Measurements from ENCODE around the gene MRPL40.
A peak's percentile ranks its signal among the peaks of the same experiment; 100 is the strongest.

MRPL40 gene

DNA sequence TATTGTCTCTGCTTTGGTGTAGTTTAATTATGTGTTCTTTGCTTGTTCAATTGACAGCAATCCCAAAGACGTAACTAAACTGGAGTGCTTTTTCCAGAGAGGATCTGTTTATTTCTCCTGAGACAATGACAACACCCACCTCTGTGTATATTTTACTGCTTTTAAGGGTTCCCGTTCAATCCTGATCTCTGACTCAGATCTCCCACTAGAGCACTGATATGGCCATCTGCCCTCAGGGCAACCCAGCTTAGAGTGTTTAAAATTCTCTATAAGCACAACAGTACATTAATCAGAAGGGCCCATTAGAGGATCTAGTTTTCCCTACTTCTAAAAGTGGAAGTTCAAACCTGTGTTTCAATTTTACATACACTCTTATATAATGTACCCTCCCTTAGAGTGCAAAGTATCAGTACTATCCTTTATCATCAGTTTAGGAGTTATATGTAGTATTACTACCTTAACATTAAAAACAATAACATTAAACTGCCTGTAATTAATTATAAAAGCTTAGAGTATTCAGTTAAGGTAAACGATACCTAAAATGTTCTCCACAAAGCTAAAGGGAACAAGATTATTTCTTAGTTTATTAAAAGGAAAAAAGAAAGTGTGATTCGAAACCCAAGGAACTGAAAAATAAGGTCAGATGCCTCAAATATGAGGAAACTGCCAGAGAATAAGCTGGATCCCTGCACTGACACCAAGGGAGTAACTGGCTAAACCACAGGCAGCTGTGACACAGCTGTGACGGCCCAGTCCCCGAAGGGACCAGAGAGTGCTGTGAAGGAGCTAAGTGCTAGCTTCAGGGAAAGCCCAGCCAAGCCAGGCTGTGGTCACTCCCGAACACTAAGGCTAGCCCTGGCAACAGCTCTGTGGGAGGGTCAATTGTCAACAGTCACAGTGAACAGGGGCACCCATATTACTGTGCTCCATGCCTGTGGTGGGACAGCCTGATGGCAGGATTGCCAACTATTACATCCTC lies 31.4 kb downstream of the MRPL40 start:
- DNase-seq: no peak

DNA sequence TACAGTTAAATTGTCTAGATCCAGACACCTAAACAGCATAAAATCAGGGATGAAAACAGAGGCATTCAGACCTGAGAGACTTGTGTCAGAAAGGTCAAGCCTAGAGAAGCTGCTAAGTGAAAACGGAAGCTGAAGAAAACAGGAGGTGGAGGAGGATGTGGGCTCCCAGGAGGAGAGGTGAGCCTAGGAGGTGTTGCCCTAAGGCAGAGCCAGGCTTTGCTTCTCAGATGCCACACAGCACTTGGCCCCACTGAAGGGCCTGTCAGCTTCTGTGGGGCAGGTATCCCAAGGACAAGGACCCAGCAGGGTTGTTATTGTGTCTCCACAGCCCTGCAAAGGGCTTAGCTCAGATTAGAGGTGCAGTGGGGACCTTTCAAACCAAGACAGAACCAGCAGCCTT lies 32.2 kb downstream of the MRPL40 start:
- no peak for DNase-seq

DNA sequence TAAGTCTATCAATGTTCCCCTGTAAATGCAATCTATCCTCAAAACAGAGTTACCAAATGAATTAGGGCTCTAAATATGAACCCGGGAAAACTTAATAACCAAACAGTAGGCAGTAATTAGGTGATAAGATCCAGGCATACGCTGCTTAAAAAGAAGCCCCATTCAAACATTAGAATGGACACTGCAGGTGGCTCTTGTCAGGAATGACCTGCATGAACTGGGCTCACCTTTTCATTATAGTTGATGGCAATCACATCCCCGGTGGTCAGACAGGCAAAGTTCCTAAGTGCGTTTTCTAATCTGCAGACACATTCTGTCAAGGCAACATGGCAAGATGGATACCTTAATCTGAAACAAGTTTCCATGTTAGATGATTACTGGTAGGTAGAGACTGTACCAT lies 32.6 kb downstream of the MRPL40 start:
- DNase-seq: no peak

DNA sequence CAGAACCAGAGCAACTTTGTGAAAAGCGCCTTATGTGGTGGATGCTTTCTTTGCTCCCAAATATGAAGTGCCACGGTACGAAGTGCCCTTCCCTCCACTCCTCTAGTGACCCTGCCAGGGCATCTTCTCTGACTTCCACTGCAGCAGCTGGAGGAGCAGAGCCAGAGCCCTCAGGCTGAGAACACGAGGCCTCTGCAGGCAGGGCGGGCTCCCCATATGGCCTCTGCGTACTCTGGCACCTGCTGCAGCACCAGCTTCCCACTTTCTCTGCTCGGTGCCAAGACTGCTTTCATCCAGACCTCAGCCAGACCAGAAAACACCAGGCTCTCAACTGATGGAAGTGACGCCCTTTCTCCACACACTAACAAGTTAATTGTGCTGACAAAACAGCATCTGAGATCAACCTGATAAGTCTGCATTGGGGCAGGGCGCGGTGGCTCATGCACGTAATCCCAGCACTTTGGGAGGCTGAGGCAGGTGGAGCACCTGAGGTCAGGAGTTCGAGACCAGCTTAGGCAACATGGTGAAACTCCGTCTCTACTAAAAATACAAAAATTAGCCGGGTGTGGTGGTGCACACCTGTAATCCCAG lies 33.9 kb downstream of the MRPL40 start:
- DNase-seq: no peak

DNA sequence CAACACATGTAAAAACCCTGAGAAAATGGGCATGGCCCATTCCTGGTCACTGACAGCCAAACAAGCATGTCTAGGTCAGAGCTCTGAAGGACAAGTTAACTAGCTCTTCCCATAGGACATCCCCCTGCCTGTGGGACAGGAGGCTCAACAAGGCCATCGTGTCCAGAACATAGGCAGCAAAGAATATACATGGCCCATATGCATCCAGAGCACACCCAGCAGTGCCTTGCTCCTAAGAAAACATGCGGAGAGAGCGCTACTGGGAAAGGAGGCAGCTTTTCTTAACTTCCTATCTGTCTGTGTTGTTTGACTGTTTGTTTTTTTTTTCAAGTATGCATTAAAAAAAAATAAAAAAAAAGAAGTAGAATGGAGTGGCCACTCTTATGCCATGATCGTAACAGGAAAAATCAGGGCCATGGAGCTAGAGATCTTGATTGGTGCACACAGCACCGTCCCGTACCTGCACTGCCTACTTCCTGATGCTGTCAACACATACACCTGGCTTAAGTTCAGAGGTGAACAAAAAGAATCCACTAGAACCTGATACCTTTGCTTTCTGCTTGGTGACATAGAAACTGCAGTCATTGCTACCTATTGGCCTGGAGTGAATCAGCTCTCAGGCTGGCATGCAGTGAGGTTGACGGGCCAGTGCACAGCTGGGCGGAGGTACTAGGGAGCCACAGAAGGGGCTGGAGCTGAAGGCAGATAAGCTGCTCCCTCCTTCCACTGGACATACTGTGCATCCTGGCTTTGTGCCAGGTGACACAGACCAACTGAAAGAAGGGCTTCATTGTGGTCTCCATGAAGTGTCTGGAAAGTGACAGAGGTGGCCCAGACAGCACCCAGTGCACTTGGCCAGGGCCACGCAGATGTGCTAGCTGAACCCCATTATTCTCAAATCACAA lies 34.8 kb downstream of the MRPL40 start:
- DNase-seq: no peak

DNA sequence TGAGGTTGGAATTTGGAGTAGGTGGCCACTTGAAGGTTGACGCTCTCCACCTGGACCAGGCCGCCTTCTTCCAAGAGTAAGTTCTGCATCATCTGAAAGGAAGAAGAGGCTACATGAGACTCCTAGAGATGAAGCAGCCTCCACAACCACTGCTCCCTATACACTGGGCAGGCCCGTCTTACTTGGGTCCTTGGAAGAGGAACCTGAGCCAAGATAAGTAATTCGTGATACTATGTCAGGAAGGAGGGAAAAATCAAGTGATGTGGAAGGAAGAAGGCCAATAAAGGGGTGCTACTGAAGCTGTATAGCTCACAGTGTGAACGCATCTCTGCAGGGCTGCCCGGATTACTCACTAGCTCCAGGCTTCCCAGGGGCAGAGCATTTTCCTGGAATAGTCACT lies 35.6 kb downstream of the MRPL40 start:
- DNase-seq: no peak

DNA sequence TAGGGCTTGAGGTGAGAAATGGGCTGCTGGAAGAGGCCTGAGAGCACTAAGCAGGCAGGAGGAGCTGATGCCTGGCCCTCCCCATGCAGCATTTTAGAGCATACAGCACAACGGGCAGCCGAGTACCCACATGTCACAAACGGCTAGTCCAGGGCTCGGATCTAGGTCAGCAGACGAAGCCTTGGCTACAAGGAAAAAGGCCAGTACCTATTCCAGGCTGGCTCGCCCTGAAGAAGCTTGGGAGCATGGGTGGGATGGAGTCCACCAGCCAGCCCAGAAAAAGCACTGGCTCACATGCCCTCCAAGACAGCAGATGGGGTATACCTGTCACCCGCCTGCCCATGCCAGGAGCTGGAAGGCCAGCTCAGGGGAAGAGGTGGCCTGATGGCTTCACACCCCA lies 37.1 kb downstream of the MRPL40 start:
- DNase-seq: no peak

DNA sequence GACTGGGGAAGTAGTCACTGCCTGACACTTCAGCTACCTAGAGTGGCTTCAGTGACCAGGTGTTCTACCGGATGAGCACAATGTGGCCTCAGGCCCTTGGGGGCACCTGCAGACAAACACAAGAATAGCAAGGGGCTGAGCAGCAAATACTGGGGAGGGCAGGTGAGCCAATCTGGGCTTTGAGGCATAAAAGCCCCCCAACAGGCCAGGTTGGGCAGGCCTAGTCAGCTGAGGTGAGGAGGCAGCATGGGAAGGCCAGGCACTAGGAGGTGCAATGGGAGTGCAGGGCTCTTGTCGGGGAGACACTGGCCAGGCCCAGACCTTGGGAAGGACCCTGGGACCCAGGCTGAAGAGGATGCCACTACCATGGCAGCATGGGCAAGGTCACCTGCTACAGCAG lies 37.7 kb downstream of the MRPL40 start:
- DNase-seq: no peak

DNA sequence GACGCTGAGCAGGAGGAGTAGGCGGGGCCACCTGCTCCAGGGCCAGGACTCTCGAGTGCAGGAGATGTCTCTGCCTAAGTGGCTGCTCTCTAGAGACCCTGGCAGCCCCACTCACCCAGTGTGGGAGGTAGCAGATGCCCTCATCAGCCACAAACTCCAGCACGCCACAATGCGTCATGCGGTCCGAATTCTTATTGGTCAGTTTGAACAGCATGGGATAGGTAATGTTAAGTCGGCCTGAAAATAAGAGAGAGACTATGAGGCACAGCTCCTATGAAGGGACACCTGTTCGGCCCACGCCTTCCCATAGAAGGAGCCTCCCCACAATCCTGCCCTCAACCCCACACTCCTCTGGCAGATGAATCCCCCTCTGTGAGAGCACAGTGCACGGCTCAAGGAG lies 39.2 kb downstream of the MRPL40 start:
- no peak for DNase-seq

DNA sequence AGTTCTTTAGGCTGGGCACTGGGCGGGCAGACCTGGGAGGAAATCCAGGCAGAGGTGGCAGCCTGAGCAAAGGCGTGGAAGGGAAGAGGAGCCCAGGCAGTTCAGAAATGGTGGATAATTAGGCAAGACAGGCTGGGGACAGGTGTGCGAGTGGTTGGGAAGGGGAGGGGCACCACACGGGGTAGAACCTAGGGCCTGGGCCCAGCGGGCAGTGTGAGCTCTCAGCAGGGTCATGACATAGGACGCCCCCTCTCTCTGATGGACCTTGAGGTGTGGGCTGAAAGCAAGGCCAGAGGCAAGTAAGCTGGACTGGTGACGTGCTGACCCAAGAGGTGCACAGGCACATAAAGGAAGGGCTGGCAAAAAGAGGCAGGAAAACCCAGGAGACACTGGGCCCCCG lies 39.9 kb downstream of the MRPL40 start:
- no peak for DNase-seq

DNA sequence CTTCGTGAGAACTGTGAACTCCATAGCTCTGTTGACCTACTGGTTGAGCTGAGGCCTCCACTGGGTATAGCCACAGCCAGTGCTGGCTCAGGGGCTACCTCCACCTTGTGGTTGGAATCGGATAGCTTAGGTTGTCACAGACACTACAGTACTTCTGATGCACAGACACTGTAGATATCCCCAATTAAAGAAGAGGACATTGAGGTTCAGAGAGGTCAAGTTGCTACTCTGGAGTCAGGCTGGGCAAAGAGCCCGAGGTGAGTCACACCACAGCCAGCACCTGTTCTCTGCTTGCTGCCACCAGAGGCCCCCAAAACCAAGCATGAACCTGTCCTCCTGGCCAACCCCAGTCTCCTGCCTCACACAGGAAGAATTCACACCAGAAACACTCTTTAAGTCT lies 41.2 kb downstream of the MRPL40 start:
- no peak for DNase-seq

DNA sequence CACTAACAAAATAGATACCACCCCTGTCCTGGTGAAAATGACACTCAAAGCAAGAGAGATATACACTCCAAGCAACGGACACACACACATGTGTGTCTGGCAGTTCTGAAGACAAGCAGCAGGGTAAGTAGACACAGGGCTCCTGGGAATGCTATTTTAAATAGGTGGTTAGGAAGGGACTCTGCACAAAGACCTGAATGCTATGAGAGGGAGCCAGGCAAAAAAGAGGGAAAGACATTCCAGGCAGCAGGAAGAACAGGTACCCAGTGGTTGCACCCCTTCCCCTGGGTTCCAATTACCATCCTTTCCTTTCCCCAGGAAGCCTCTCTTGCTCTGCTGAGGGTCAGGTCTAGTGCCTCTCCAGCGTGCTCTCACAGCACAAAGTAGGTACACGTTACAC lies 43.7 kb downstream of the MRPL40 start:
- DNase-seq: no peak

DNA sequence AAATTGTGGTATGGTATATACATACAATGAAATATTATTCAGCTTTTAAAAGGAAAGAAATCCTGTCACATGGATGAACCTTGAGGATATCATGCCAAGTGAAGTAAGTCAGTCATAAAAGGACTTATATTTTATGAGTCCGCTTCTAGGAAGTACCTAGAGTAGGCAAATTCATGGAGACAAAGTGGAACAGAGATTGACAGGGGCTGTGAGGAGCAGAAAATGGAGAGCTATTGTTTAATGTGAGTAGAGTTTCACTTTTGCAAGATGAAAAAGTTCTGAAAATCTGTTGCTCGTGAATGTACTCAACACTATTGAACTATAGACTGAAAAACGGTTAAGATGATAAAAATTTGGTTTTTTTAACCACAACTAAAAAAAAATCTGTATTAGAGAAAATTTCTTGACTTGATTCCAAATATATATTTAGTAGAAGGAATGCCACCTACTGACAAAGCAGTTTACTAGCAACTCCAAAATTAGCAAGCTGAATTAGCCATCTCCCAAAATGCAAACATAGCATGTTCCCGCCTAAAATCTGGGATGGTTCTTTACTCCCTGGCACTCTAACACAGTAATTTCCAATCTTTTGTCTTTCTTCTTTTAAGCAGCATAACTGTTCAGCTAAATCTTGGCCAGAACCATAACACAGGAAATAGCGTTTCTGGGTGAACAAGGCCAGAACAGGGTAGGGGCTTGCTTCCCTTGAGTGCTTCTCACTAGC lies 45.1 kb downstream of the MRPL40 start:
- no peak for DNase-seq

DNA sequence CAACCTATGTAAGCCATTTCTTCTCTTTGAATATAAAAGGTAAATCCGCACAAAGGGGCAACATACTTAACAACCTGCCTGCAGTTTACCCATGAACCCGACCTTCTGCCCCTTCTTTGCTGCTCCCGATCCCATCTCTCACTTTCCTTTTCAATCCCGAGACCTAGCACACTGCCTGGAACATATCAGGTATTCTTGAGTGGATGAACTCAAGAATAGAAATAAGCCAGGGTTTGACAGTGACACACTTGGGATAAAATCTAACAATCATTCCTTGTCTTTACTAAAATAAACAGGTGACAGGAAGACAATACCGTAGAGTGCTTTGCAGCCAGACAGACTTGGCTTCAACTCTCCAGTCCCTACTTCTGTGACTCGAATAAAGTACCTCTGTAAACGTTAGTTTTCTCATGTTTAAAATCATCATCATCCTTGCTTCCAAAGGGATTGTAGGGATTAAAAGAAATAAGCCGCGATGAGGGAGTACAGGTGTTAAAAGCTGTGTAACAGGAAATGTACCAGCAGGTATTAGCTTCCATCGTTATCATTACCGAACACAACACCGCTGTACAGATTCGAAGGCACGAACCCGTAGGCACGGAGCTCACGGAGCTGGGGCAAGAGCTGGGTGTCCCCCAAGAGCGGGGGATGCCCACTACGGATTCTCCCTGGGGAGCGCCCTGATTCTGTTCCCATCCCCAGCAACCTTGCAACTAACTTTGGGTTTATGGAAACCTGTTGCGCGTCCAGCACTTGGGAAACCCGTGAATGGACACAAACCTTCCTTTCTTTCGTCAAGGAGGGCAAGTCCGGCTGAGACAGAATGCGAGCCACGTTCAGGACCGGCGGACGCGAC lies 45.9 kb downstream of the MRPL40 start:
- DNase-seq: no peak

DNA sequence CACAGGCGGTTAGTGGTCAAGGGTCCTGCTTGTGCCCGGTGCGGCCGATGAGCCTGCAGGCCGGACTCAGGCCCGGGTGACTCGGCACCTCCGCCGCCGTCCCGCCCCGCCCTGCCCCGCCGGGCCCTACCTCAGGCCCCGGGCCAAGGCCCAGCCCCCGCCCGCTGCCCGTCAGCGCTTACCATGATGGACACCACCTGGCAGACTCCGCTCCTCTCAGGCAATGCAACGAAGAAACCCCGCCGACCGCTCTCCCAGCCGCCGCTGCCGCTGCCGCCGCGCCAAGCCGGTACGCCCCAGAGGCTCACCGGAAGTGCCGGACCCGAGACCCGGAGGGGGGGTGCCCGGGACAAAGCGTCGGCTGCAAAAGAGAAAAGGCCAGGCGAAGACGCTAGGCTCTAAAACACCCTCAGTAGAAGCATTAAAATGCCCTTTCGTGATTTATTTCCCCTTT lies 46.6 kb downstream of the MRPL40 start, which contains the start of gene UFD1:
UFD1 (minus strand) TSS at position 293 of the 454 bp plus-strand sequence; CDS start at position 185, 108 bp downstream.
- DNase-seq: peak; percentile 92

DNA sequence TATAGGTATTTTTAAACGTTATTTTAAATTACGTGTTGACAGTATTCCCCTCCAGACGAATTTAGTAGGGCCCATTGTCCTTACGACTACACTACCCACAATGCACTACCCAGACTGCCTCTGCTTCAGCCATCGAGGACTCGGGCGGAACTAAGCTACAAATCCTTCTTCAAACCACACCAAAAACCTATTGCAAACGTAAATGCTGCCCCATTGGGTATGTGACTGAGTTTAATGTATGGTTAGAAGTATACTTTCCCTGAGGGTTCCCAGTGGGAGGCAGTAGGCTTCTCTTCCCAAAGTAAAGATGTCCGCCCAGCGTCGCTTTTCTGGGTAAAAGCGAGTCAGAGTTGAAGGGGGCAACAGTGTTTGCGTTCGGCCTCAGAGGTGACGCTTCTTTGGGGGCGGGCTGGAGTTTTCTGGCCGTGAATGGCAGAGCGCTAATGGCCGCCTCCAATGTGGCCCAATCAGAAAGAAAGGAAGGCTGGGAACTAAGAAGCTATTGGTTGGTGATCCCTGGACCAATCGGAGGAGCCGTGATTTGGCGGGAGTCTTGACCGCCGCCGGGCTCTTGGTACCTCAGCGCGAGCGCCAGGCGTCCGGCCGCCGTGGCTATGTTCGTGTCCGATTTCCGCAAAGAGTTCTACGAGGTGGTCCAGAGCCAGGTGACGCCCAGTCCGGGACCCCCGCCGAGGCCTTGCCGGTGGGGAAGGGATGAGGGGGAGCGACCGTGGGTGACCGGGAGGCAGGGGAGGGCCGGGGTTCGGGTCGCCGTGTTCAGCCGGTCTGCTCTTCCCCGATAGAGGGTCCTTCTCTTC lies 47.2 kb downstream of the MRPL40 start, which contains the start of gene CDC45:
CDC45 (plus strand) TSS at position 566 of the 818 bp plus-strand sequence; CDS start at position 615, 49 bp downstream.
- DNase-seq: peak; percentile 99

DNA sequence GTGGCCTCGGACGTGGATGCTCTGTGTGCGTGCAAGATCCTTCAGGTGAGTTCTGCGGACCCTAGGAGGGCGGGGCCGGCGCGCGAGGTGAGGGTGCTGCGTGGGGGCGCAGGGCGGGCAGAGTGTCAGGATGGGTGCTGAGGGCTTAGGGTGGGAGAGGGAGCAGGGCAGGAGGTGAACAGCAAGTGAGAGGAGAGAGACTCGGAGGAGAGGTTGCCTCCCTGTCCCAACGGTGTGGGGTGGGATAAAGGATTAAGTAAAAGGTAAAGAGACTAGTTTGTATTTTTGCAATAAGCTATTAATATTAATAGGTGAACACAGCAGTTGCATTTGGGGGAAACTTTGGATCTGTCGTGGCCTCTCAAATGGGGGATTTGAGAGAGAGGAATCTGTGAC lies 47.8 kb downstream of the MRPL40 start:
- DNase-seq: no peak

DNA sequence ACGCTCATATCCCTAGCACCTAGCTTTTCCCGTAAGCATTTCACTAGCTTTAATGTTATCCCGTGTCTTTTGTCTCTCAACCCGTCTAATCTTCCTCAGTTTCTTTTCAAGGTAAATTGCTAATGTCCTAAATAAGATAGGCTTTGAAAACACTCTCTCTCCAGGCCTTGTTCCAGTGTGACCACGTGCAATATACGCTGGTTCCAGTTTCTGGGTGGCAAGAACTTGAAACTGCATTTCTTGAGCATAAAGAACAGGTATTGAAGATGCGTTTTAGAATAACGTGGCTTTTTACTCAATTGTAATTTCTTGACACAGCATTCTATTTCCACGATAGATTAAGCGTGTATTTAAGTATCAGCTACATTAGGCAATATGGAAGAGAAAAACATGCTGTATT lies 48.4 kb downstream of the MRPL40 start:
- no peak for DNase-seq

DNA sequence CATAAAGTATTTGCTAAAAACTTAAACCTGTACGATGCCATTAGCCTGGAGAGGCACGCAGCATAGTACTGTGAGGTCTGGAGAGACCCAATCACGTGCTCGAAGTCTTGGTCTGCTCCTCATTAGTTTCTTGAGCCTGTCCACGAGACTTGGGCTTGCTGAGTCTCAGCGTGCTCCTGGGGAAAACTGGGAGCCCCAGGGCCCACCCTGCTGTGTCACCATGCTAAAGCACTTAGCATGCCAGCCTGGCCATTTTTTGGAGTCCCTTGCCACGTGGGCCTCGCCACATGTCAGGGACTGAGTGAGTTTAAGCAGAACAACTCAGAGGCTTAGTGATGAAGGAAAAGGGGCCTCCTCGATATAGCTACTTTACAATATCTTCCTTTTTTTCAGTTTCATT lies 50.0 kb downstream of the MRPL40 start:
- DNase-seq: no peak

DNA sequence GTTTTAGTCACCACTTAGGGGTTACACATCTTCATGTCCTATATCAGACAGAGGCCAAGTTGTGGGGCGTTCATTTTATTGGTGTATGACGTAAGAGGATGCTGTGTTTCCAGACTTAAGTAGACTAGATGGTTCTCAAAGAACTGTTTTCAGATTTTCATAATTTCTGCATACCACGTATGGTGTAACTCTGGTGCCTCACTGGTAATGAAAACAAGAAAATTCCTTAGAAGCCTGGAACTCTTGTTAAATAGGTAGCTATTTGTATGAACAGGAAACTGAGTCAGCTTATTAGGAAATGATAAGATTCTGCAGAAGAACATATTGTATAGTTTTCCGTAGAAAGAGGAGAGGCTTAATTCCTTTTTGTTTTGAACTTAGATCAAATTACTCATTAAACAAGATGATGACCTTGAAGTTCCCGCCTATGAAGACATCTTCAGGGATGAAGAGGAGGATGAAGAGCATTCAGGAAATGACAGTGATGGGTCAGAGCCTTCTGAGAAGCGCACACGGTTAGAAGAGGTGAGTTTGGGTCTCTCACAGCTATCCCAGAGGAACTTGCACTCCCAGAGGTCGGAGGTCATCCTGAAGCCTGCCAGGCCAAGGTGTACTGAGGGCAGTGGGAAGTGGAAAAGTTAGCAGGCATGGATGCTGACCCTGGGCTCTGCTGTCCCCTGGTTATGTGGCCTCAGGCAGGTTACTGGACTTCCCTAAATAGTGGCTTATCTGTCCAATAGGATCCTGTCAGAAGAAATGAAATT lies 51.3 kb downstream of the MRPL40 start:
- no peak for DNase-seq
